Stomach smooth muscle (tissue), 2 donors: ENCODE results near the gene TMEM107.

ENCODE experiments used
- H3K27ac ChIP-seq: one replicate; pipeline ENCODE4 v1.7.0; 2013; ENCODE audit warnings: mild to moderate bottlenecking, low read length, inconsistent platforms
- H3K27me3 ChIP-seq, 2 donors: one replicate each; pipeline ENCODE4 v1.7.0; 2013; ENCODE audit warnings: low read length in 2 of 2; ENCODE audit not compliant: insufficient read depth in 2 of 2, control insufficient read depth in 1 of 2
- H3K36me3 ChIP-seq, 2 donors: one replicate each; pipeline ENCODE4 v1.7.0; 2013; ENCODE audit warnings: low read length in 2 of 2; ENCODE audit not compliant: control insufficient read depth in 2 of 2, insufficient read depth in 2 of 2
- H3K4me1 ChIP-seq: one replicate; pipeline ENCODE4 v1.7.0; 2013; ENCODE audit warnings: low read length; ENCODE audit not compliant: control insufficient read depth, insufficient read depth
- H3K4me3 ChIP-seq, 2 donors: one replicate each; pipeline ENCODE4 v1.7.0; 2013; ENCODE audit warnings: low read length in 2 of 2
- H3K9ac ChIP-seq, 2 donors: one replicate each; pipeline ENCODE4 v1.7.0; 2013; ENCODE audit warnings: low read length in 2 of 2, mild to moderate bottlenecking in 1 of 2
- H3K9me3 ChIP-seq, 2 donors: one replicate each; pipeline ENCODE4 v1.7.0; 2013; ENCODE audit warnings: low read length in 2 of 2; ENCODE audit not compliant: control insufficient read depth in 2 of 2
- donor health status: healthy.
- donor health status: Pancreatic carcinoma.

The TMEM107 gene

DNA sequence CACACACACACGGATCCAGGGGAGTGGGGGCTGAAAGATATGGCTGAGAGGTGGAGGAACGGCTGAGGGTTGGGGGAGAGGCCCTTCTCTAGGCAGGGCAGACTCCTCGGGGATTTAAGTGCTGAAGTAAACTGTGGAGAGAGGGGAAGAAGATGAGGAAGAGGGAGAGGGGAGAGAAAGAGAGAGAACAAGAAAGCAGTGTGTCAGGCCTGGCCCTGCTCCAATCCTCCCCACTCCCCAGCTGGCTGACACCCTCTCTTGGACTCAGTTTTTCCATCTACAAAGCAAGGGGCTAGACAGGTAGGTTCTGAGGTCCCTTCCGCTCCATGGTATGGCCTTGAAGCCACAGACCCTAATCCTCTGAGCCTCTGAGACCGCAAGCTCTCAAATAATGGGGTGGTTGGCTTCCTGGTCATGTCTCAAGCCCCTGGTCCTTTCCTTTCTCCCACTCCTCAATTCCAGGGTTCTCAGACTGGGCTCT lies 15.4 kb downstream of the TMEM107 start:
- H3K27me3 ChIP-seq = no peaks in the 10 kb centered on the region
- H3K4me1 ChIP-seq = peaks cover 50% of the 10 kb centered on the region
- H3K4me3 ChIP-seq = peak overlapping the region; percentile 32 to 49
- H3K36me3 ChIP-seq = peaks cover 13 to 20% of the 10 kb centered on the region in 2 donors
- H3K27ac ChIP-seq = peak overlapping the region; percentile 98
- H3K9ac ChIP-seq = peak overlapping the region; percentile 66 to 90
- no peaks in the 10 kb centered on the region for H3K9me3 ChIP-seq

DNA sequence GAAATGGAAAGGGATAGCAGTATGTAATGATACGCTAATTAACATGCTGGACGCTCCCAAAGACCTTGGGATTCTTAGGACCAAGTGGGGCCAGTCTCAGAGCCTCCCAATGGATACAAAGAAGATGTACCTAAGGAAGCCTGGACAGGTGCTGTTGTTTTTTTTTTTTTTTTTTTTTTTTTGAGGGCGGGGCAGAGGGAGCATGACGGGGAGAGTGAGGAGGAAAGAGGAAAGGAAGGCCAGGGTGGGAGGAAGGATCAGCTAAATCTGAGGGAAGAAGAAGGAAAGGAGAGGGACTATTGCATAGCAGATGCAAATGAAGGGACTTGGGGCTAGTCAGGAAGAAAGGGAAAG lies 16.0 kb downstream of the TMEM107 start:
- peaks cover 52% of the 10 kb centered on the region for H3K4me1 ChIP-seq
- no peak overlapping the region for H3K9ac ChIP-seq
- H3K27ac ChIP-seq = peak overlapping the region; percentile 49
- no peaks in the 10 kb centered on the region for H3K9me3 ChIP-seq
- no peak overlapping the region for H3K4me3 ChIP-seq
- H3K27me3 ChIP-seq = no peaks in the 10 kb centered on the region
- H3K36me3 ChIP-seq = peaks cover 13 to 20% of the 10 kb centered on the region in 2 donors

DNA sequence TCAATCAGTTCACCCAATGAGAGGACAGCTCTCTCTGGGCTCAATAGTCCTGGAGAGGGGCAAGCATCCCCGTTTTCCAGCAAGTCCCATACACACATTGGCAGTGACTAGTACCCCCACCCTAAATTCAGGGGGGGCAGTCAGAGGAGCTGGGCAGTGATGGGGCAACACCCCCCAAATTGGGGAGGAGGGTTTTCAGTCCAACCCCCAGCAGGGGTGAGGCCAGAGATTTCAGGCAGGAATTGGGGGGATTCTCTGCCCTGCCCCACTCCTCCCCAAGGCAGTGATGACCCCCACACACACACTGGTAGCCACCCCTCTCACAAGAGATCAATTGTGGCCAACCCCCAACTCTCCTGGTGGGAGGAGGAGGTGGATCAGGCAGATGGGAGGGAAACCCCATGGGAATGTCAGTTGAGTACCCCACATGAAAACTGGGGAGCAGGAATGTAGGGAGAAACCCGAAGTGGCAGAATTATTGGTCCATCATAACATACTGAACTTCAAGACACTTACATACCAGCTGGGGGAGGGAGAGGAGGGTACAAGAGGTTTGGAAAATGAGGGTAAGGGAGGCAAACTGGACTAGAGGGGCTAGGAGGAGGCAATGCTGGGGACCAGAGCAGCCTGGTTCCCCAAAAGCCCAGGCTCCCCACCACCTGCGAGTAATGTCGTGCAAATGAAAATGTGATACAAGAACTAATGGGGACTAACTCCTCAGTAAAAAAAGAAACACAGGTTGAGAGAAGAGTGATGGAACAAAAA lies 16.5 kb downstream of the TMEM107 start:
- Histone ChIP-seq H3K4me1 (peaks cover 55% of the 10 kb centered on the region), H3K27me3 (no peaks in the 10 kb centered on the region)

DNA sequence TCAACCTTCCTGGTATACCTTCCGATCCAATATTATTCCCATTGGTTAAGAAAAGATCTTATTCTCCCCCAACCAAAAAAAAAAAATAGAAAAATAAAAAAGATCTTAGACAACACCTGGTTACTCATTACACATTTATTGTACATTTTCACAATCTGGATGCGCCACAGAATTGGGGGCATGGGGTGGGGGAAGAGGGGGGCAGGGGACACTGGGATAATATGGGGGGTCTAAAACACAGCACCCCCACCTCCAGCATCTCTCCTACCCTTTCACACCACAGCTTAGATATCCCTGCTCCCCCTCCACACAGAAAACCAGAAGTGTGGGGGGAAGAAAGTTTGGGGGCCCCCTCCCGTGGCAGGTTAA lies 17.2 kb downstream of the TMEM107 start:
- H3K9ac ChIP-seq = no peak overlapping the region
- H3K4me1 ChIP-seq = peaks cover 50% of the 10 kb centered on the region
- H3K36me3 ChIP-seq = peaks cover 13 to 20% of the 10 kb centered on the region in 2 donors
- H3K27ac ChIP-seq = peak overlapping the region; percentile 81
- no peak overlapping the region for H3K4me3 ChIP-seq
- no peaks in the 10 kb centered on the region for H3K27me3 ChIP-seq
- H3K9me3 ChIP-seq = no peaks in the 10 kb centered on the region

More for the DNA sequence above, 16.5 kb downstream of the TMEM107 start:
- H3K36me3 ChIP-seq = peaks cover 13 to 20% of the 10 kb centered on the region in 2 donors
- H3K9me3 ChIP-seq = no peaks in the 10 kb centered on the region
- peak overlapping the region; percentile 49 for H3K27ac ChIP-seq
- H3K9ac ChIP-seq = no peak overlapping the region
- no peak overlapping the region for H3K4me3 ChIP-seq

DNA sequence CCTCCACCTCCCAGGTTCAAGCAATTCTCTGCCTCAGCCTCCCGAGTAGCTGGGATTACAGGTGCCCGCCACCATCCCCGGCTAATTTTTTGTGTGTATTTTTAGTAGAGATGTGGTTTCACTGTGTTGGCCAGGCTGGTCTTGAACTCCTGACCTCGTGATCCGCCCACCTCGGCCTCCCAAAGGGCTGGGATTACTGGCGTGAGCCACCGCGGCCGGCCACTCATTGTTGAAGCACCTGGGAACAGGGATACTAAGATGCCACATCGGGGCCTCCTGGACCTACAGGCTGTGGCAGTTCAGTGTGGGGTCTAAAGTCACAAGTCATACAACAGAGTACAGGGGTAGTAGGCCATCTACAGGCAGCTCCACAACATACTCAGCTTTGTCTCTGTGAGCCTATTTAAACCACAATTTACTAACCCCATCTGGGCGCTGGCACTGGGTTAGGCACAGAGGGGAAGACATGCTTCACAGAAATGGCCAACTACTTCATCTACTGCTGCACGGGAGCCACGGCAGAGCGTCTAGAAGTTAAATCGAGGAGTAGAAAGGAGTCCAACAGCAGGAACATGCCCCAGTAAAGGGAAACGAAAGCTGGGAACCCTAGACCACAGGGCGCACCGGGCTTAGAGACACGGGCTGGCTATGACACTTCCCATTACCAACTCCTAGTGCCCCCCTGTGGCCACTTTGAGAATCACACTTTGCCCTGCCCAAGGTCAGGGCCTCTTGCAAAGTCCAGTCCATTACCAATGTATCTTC lies 17.7 kb downstream of the TMEM107 start:
- Histone ChIP-seq H3K4me1 (peaks cover 49% of the 10 kb centered on the region), H3K9ac (peak overlapping the region in 1 of 2 donors; percentile 58)

DNA sequence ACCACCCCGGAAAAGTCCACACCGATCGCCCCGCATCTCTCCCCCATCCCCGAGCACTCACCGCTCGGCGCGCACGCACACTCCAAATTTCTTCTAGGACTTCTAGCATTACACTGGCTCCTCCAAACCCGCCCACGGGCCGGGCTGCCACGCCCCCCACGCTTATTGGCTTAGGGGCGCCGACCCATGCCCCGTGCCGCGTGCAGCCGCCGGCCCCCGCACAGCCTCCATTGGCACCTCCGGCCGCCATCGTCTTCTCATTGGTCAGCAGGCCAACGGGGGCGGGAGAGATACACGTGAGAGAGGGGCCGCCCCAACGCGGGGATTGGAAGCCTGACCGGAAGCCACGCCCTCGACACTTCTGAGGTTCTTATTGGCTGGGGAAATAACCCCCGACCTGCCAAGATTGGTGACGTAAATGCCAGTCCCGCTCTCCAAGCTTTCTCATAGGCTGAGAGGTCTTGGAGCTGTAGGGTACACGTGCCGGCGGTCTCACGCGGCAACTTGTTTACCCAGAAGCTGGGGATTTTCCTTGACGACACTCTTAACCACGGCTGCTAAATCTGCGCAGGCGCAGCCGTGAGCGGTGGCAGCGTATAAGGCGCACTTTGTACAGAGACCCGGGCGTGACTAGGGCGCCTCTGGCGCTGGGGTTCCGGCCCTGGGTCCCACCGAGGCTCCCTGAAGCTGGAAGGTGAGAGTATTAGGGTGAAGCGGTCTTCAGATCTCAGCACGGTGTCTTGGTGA lies 19.8 kb downstream of the TMEM107 start:
- Histone ChIP-seq H3K4me1 (peaks cover 53% of the 10 kb centered on the region), H3K9me3 (no peaks in the 10 kb centered on the region), H3K27ac (peak overlapping the region; percentile 100), H3K27me3 (no peaks in the 10 kb centered on the region), H3K4me3 (peak overlapping the region; percentile 96), H3K36me3 (peaks cover 13 to 21% of the 10 kb centered on the region in 2 donors), H3K9ac (peak overlapping the region; percentile 100)

More for the DNA sequence above, 17.7 kb downstream of the TMEM107 start:
- peak overlapping the region in 1 of 2 donors; percentile 55 for H3K4me3 ChIP-seq
- H3K36me3 ChIP-seq = peaks cover 13 to 20% of the 10 kb centered on the region in 2 donors
- no peaks in the 10 kb centered on the region for H3K9me3 ChIP-seq
- peak overlapping the region; percentile 81 for H3K27ac ChIP-seq
- no peaks in the 10 kb centered on the region for H3K27me3 ChIP-seq

DNA sequence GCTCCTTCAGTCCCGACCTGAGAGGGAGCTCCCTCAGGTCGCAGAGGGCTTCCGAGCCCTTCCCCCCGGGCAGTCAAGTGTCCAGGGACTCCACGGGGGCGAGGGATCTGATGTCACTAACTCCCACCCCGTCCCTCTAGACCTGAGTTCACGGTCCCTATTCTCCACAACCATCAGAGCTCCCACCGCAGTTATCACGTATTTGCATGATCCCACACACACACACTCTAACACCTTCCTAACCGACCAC lies 20.3 kb downstream of the TMEM107 start:
- H3K4me3 ChIP-seq = peak overlapping the region; percentile 96
- peak overlapping the region; percentile 100 for H3K9ac ChIP-seq
- peak overlapping the region; percentile 100 for H3K27ac ChIP-seq
- H3K9me3 ChIP-seq = no peaks in the 10 kb centered on the region
- H3K4me1 ChIP-seq = peaks cover 51% of the 10 kb centered on the region
- no peaks in the 10 kb centered on the region for H3K27me3 ChIP-seq
- H3K36me3 ChIP-seq = peaks cover 12 to 16% of the 10 kb centered on the region in 2 donors

DNA sequence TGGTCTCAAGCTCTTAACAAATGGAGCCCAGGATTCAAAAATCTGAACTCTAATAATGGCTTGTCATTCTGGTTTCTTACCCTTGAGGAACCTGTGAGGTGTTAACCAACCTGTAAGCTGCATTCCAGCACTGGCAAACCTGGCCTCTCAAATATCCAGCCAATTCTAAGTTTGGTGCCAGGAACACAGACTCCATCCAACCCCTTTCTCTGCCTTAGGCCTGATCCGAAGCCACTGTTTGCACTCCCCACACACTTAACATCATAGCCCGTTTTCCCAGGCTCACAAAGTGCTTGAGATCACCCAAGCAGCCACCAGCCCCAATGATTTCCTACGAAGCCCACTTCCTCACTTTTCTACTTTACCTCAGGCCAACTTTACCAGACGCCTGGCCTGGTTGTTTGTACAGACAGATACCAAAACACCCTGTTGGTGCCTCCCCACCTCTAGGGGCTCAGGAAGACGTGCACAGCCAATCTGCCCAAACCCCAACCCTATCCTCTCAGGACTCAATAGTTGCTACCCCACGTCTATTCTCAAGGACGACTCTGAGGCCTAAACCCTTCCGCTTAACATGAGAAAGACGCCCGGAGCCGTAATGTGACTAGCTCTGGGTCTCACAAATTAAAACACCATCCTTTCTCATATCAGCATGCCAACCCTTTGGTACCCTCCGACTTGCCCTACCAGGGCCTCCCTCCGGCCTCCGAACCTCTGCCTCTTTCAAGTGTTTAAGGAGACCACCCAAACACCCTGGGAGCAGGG lies 20.8 kb downstream of the TMEM107 start:
- Histone ChIP-seq H3K9me3 (no peaks in the 10 kb centered on the region), H3K36me3 (peaks cover 13 to 17% of the 10 kb centered on the region in 2 donors), H3K9ac (peak overlapping the region; percentile 100), H3K27ac (peak overlapping the region; percentile 100), H3K27me3 (no peaks in the 10 kb centered on the region), H3K4me1 (peaks cover 51% of the 10 kb centered on the region), H3K4me3 (peak overlapping the region; percentile 96)

DNA sequence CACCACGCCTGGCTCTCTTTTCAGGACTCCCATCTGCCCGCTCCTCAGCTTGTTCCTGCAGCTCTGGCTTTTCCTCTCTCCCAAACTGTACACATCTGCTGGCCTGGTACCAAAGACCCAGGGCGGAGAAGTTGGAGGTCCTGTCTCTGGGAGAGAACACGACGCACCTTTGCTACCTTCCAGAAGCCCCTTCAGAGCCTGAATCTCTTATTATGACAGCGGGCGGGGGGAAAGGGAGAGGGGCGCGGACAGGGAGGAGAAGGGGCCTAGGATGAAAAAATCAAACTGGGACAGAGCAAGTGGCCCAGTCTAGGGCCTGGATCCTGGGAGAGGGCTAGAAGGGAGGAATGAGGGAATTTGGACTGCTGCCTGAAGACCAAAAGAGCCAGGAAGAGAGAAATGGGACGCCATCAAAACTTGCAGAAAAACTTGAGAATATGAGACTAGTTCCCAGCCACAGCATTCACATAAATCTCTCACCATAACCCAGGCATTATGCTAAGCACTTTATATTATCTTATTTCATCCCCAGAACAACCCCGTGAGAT lies 21.5 kb downstream of the TMEM107 start:
- H3K27ac ChIP-seq = peak overlapping the region; percentile 100
- peak overlapping the region; percentile 100 for H3K9ac ChIP-seq
- H3K9me3 ChIP-seq = no peaks in the 10 kb centered on the region
- H3K4me3 ChIP-seq = peak overlapping the region; percentile 96
- H3K4me1 ChIP-seq = peaks cover 55% of the 10 kb centered on the region
- H3K27me3 ChIP-seq = no peaks in the 10 kb centered on the region
- peaks cover 19 to 21% of the 10 kb centered on the region in 2 donors for H3K36me3 ChIP-seq
